H9 (cell line): ENCODE data around the gene MTFMT. TPM values are rescaled to one million over a fixed set of nuclear protein-coding genes. Genes with fewer than 3 reads are reported as not detected.

Experiments
- DNase-seq: peaks from one replicate; pipeline ENCODE4 v3.0.0-alpha.2; 2017
- H2AFZ ChIP-seq: one replicate; pipeline ENCODE4 v1.6.1; 2013; ENCODE audit warnings: mild to moderate bottlenecking, low read length, control low read depth, moderate library complexity
- H2AK5ac ChIP-seq: 2 replicates; pipeline ENCODE4 v1.6.1; 2013; ENCODE audit warnings: low read length, control low read depth, mixed read lengths; ENCODE audit not compliant: insufficient read length
- H2BK120ac ChIP-seq: one replicate; pipeline ENCODE4 v1.6.1; 2013; ENCODE audit warnings: low read depth, mild to moderate bottlenecking, low read length, control low read depth, inconsistent platforms; ENCODE audit not compliant: poor library complexity, severe bottlenecking
- H2BK12ac ChIP-seq: 2 replicates; pipeline ENCODE4 v1.6.1; 2013; ENCODE audit warnings: low read length, control low read depth, mixed read lengths, low read depth; ENCODE audit not compliant: insufficient read length
- H2BK15ac ChIP-seq: 2 replicates; pipeline ENCODE4 v1.6.1; 2013; ENCODE audit warnings: low read depth, low read length, control low read depth
- H2BK20ac ChIP-seq: one replicate; pipeline ENCODE4 v1.6.1; 2013; ENCODE audit warnings: low read depth, mild to moderate bottlenecking, low read length, control low read depth, inconsistent platforms; ENCODE audit not compliant: poor library complexity, severe bottlenecking
- H2BK5ac ChIP-seq: 2 replicates; pipeline ENCODE4 v1.6.1; 2013; ENCODE audit warnings: low read length, control low read depth, mixed read lengths; ENCODE audit not compliant: insufficient read length
- H3K14ac ChIP-seq: 2 replicates; pipeline ENCODE4 v1.6.1; 2013; ENCODE audit warnings: low read length, control low read depth; ENCODE audit not compliant: insufficient read depth
- H3K18ac ChIP-seq: 2 replicates; pipeline ENCODE4 v1.6.1; 2013; ENCODE audit warnings: low read depth, mild to moderate bottlenecking, mixed read lengths, low read length, control low read depth; ENCODE audit not compliant: insufficient read length
- H3K23ac ChIP-seq: 2 replicates; pipeline ENCODE4 v1.6.1; 2013; ENCODE audit warnings: low read length, control low read depth, mixed read lengths, low read depth; ENCODE audit not compliant: insufficient read length
- H3K23me2 ChIP-seq: 2 replicates; pipeline ENCODE4 v1.6.1; 2013; ENCODE audit warnings: low read depth, mild to moderate bottlenecking, mixed read lengths, low read length, control low read depth; ENCODE audit not compliant: insufficient read length, poor library complexity, severe bottlenecking
- H3K27ac ChIP-seq: 2 replicates; pipeline ENCODE4 v1.5.1; 2013; ENCODE audit warnings: low read length, control low read depth, mixed read lengths, low read depth; ENCODE audit not compliant: insufficient read length
- H3K27me3 ChIP-seq: 2 replicates; pipeline ENCODE4 v1.6.1; 2013; ENCODE audit warnings: low read length, control low read depth, inconsistent platforms; ENCODE audit not compliant: insufficient read depth
- H3K4ac ChIP-seq: 2 replicates; pipeline ENCODE4 v1.6.1; 2013; ENCODE audit warnings: low read depth, mild to moderate bottlenecking, control low read depth, inconsistent platforms, low read length, moderate library complexity
- H3K4me1 ChIP-seq: 2 replicates; pipeline ENCODE4 v1.6.1; 2013; ENCODE audit warnings: low read length, control low read depth, inconsistent platforms; ENCODE audit not compliant: insufficient read depth
- H3K4me2 ChIP-seq: 2 replicates; pipeline ENCODE4 v1.6.1; 2013; ENCODE audit warnings: low read length, control low read depth, mixed read lengths; ENCODE audit not compliant: insufficient read length, insufficient read depth
- H3K56ac ChIP-seq: 2 replicates; pipeline ENCODE4 v1.6.1; 2013; ENCODE audit warnings: low read depth, mild to moderate bottlenecking, mixed read lengths, low read length, control low read depth; ENCODE audit not compliant: insufficient read length
- H3K79me1 ChIP-seq: 2 replicates; pipeline ENCODE4 v1.6.1; 2013; ENCODE audit warnings: low read depth, mild to moderate bottlenecking, moderate library complexity, low read length, control low read depth, inconsistent platforms; ENCODE audit not compliant: insufficient read depth, poor library complexity, severe bottlenecking
- H3K79me2 ChIP-seq: 2 replicates; pipeline ENCODE4 v1.6.1; 2013; ENCODE audit warnings: low read length, control low read depth, inconsistent platforms; ENCODE audit not compliant: insufficient read depth
- H3K9ac ChIP-seq: 2 replicates; pipeline ENCODE4 v1.6.1; 2013; ENCODE audit warnings: low read length, control low read depth, mixed read lengths; ENCODE audit not compliant: insufficient read length; ENCODE audit errors: extremely low read depth
- H3K9me3 ChIP-seq: one replicate; pipeline ENCODE4 v1.6.1; 2013; ENCODE audit warnings: low read depth, low read length, inconsistent platforms; ENCODE audit not compliant: control insufficient read depth
- H3T11ph ChIP-seq: one replicate; pipeline ENCODE4 v1.6.1; 2013; ENCODE audit warnings: mild to moderate bottlenecking, low read length, control low read depth, inconsistent platforms
- H4K20me1 ChIP-seq: one replicate; pipeline ENCODE4 v1.6.1; 2013; ENCODE audit not compliant: control insufficient read depth, insufficient read length, insufficient read depth
- H4K5ac ChIP-seq: 2 replicates; pipeline ENCODE4 v1.6.1; 2013; ENCODE audit warnings: low read depth, mild to moderate bottlenecking, mixed read lengths, low read length, control low read depth; ENCODE audit not compliant: insufficient read length
- H4K8ac ChIP-seq: replicated peaks from 2 replicates; pipeline ENCODE4 v1.6.1; 2013; ENCODE audit warnings: low read length, control low read depth, mixed read lengths, low read depth; ENCODE audit not compliant: insufficient read length
- H4K91ac ChIP-seq: 2 replicates; pipeline ENCODE4 v1.6.1; 2013; ENCODE audit warnings: low read depth, mild to moderate bottlenecking, moderate library complexity, mixed read lengths, low read length, control low read depth; ENCODE audit not compliant: insufficient read length
- H3K27ac Mint-ChIP-seq, 3 experiments: 2 replicates in 2 of 3; 3 replicates in 1 of 3; pipeline ENCODE4 v1.8.0; 2020 to 2021; ENCODE audit warnings: mixed read lengths in 3 of 3, mild to moderate bottlenecking in 1 of 3, moderate library complexity in 1 of 3
- H3K27me3 Mint-ChIP-seq: 2 replicates; pipeline ENCODE4 v1.8.0; 2021; ENCODE audit warnings: low read depth, mild to moderate bottlenecking, moderate library complexity, mixed read lengths
- H3K36me3 Mint-ChIP-seq, 3 experiments: 2 replicates in 2 of 3; 3 replicates in 1 of 3; pipeline ENCODE4 v1.8.0; 2020 to 2021; ENCODE audit warnings: low read depth in 3 of 3, mixed read lengths in 3 of 3; ENCODE audit not compliant: insufficient read depth in 1 of 3
- H3K4me1 Mint-ChIP-seq, 2 experiments: 2 replicates each; pipeline ENCODE4 v1.8.0; 2020; ENCODE audit warnings: mixed read lengths in 2 of 2
- H3K4me3 Mint-ChIP-seq, 2 experiments: 2 replicates in 1 of 2; 3 replicates in 1 of 2; pipeline ENCODE4 v1.8.0; 2020 to 2021; ENCODE audit warnings: mild to moderate bottlenecking in 2 of 2, mixed read lengths in 2 of 2, moderate library complexity in 1 of 2
- H3K9me3 Mint-ChIP-seq, 2 experiments: 2 replicates in 1 of 2; 3 replicates in 1 of 2; pipeline ENCODE4 v1.8.0; 2020; ENCODE audit warnings: mild to moderate bottlenecking in 2 of 2, mixed read lengths in 2 of 2, moderate library complexity in 1 of 2
- CTCF ChIP-seq: fragments of 200-600 bp; sonication (generic); conservative IDR thresholded peaks from 3 replicates; pipeline ENCODE4 v1.8.0; 2021; ENCODE audit warnings: antibody characterized with exemption, mild to moderate bottlenecking
- WGBS: extraction: QIAGEN DNeasy Blood & Tissue Kit; methylation state at CpG from one replicate; pipeline ENCODE4 v1.1.7; 2013; ENCODE audit warnings: missing lambda C conversion rate, low lambda C conversion rate, mixed read lengths; ENCODE audit not compliant: insufficient read length; ENCODE audit errors: extremely low coverage; 5-methylcytosine and 5-hydroxymethylcytosine counted together
- total RNA-seq: library from RNA; stranded (reverse); gene quantifications from 2 replicates; pipeline ENCODE4 v1.2.1, GENCODE V29; 2021

Gene MTFMT
- total RNA-seq, 1 experiment from 2014 or later, result 16.0 TPM

- H3K18ac ChIP-seq, result no peak overlapping the region
- H3K23me2 ChIP-seq, result no peaks in the 10 kb centered on the region
- no peak overlapping the region for H4K91ac ChIP-seq
- H3K79me2 ChIP-seq, result no peaks in the 10 kb centered on the region
- H3K79me1 ChIP-seq, result no peaks in the 10 kb centered on the region
- H3K9ac ChIP-seq, result no peak overlapping the region
- H4K20me1 ChIP-seq, result no peaks in the 10 kb centered on the region
- no peak overlapping the region for H3T11ph ChIP-seq
- no peak overlapping the region for H2BK15ac ChIP-seq
- H3K4me2 ChIP-seq, result no peak overlapping the region
- Mint-ChIP-seq H3K27ac (no peak overlapping the region), H3K27me3 (peaks cover 5% of the 10 kb centered on the region; the same call in 1 of the 2 replicates), H3K4me3 (no peak overlapping the region), H3K9me3 (no peaks in the 10 kb centered on the region), H3K36me3 (no peaks in the 10 kb centered on the region), H3K4me1 (peaks cover 7 to 8% of the 10 kb centered on the region in 2 experiments)
- no peak overlapping the region for H2AK5ac ChIP-seq
- no peaks in the 10 kb centered on the region for H3K9me3 ChIP-seq
- no peaks in the 10 kb centered on the region for H3K27me3 ChIP-seq
- no peak overlapping the region for H3K4ac ChIP-seq
- no peak for DNase-seq
- no peak overlapping the region for H4K5ac ChIP-seq
- no peak overlapping the region for H3K27ac ChIP-seq
- no peak overlapping the region for H3K56ac ChIP-seq
- H4K8ac ChIP-seq, result no peak overlapping the region
- no peak overlapping the region for H2BK5ac ChIP-seq
- no peak overlapping the region for H2BK12ac ChIP-seq
- no peak overlapping the region for H2AFZ ChIP-seq
- no peak for TF ChIP-seq CTCF
- H2BK120ac ChIP-seq, result no peak overlapping the region
- no CpG with 5 or more reads among the region's 4 CpGs for WGBS
- no peak overlapping the region for H2BK20ac ChIP-seq
- no peak overlapping the region for H3K14ac ChIP-seq
- H3K23ac ChIP-seq, result no peak overlapping the region
- H3K4me1 ChIP-seq, result no peaks in the 10 kb centered on the region
These were observed 13.4 kb upstream of the MTFMT start for GRCh38 chr15:65042776-65043327.
